ENCODE measurements around the gene GPS2. TPM values are rescaled to one million over a fixed set of nuclear protein-coding genes. Genes with fewer than 3 reads are reported as not detected.

The GPS2 gene
- total and polyA plus RNA-seq, 10 of the 15 experiments (the other 5 are each of a cell fraction or from before 2014, with no cell fraction given): 10.2 to 96.4 (median 42.5) TPM

DNA sequence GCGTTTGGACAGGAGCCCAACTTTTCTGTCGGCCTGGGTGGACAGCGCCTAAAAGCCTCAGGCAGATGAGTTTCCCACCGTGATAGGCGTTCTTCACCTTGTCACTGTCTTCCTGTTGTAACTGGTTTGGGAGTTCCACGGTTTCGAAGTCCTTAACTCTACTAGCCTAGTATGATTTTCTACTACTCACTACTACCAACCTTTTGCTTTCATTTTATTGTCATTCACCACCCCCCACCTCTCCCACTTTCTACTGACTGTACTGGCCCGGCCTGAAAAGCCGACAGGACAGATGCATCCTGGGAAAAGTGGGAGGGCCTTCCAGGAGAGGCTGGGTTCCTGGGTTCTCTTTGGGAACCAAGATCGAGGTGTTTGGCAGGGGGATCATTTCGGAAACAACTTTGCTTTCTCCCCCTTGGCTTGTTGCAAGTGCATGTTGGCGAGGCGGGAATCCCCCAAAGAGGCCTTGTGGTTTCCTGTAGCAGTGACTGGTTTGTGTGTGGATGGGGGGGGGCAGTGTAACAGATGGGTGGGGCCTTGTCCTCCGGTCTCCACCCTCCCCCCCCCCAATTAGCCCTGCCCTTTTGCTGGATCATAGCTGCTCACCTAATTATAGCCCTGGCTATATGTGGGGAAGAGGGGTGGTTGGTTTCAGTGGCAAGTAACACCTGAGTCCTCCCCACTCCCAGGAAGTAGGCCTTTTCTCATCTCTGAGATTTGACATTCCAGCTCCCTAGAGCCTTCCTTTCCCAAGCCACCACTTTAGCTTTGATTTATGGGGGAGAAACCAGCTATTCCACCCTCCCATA is 6.3 kb downstream of the GPS2 start (continued):
- TF ChIP-seq EP300 (IDR thresholded peaks at IDR 0.05; ENCODE audit: borderline replicate concordance in 1 of 2, control insufficient read depth in 1 of 2, low read depth in 2 of 2, low read length in 2 of 2) (no peak), PAX8 (IDR thresholded peaks at IDR 0.05) (no peak), CUX1 (IDR thresholded peaks at IDR 0.05; ENCODE audit: insufficient replicate concordance, low read depth, low read length) (no peak), NR2C2 (IDR thresholded peaks at IDR 0.05; ENCODE audit: borderline replicate concordance, control insufficient read depth, insufficient read length, low read depth) (no peak), RAD51 (IDR thresholded peaks at IDR 0.05) (no peak), TARDBP (IDR thresholded peaks at IDR 0.05; ENCODE audit: borderline replicate concordance) (no peak), TCF3 (IDR thresholded peaks at IDR 0.05; ENCODE audit: borderline replicate concordance, insufficient read depth, low read depth, low read length) (no peak), EZH2 (IDR thresholded peaks at IDR 0.05; ENCODE audit: borderline replicate concordance, control insufficient read depth, low read depth, low read length) (no peak), NFXL1 (IDR thresholded peaks at IDR 0.05; ENCODE audit: borderline replicate concordance) (no peak), PML (IDR thresholded peaks at IDR 0.05; ENCODE audit: low read length) (0 out of 2 replicates have a peak, but pooled peaks have one; percentile 55), PAX5 (IDR thresholded peaks at IDR 0.05; ENCODE audit: borderline replicate concordance, low read depth, low read length) (no peak), KAT2A (conservative IDR thresholded peaks at IDR 0.05; ENCODE audit: control insufficient read depth, low read depth, low read length) (no peak), BCL11A (IDR thresholded peaks at IDR 0.05; ENCODE audit: low read depth, low read length) (no peak; the same call in 1 of the 2 replicates), TCF7 (IDR thresholded peaks at IDR 0.05; ENCODE audit: borderline replicate concordance) (no peak), BACH1 (IDR thresholded peaks at IDR 0.05; ENCODE audit: borderline replicate concordance) (no peak), SRF (IDR thresholded peaks at IDR 0.05; ENCODE audit: low read depth in 2 of 2, low read length in 2 of 2) (no peak), LARP7 (IDR thresholded peaks at IDR 0.05) (no peak), POLR2A (IDR thresholded peaks at IDR 0.05; ENCODE audit: low read depth, low read length) (peak; percentile 51)
- TF ChIP-seq, protein P1, sequence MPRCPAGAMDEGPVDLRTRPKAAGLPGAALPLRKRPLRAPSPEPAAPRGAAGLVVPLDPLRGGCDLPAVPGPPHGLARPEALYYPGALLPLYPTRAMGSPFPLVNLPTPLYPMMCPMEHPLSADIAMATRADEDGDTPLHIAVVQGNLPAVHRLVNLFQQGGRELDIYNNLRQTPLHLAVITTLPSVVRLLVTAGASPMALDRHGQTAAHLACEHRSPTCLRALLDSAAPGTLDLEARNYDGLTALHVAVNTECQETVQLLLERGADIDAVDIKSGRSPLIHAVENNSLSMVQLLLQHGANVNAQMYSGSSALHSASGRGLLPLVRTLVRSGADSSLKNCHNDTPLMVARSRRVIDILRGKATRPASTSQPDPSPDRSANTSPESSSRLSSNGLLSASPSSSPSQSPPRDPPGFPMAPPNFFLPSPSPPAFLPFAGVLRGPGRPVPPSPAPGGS (IDR thresholded peaks at IDR 0.05; ENCODE audit: borderline replicate concordance, insufficient read depth, low read depth, low read length, poor library complexity, severe bottlenecking): peak; percentile 73
- TF ChIP-seq, protein P2, sequence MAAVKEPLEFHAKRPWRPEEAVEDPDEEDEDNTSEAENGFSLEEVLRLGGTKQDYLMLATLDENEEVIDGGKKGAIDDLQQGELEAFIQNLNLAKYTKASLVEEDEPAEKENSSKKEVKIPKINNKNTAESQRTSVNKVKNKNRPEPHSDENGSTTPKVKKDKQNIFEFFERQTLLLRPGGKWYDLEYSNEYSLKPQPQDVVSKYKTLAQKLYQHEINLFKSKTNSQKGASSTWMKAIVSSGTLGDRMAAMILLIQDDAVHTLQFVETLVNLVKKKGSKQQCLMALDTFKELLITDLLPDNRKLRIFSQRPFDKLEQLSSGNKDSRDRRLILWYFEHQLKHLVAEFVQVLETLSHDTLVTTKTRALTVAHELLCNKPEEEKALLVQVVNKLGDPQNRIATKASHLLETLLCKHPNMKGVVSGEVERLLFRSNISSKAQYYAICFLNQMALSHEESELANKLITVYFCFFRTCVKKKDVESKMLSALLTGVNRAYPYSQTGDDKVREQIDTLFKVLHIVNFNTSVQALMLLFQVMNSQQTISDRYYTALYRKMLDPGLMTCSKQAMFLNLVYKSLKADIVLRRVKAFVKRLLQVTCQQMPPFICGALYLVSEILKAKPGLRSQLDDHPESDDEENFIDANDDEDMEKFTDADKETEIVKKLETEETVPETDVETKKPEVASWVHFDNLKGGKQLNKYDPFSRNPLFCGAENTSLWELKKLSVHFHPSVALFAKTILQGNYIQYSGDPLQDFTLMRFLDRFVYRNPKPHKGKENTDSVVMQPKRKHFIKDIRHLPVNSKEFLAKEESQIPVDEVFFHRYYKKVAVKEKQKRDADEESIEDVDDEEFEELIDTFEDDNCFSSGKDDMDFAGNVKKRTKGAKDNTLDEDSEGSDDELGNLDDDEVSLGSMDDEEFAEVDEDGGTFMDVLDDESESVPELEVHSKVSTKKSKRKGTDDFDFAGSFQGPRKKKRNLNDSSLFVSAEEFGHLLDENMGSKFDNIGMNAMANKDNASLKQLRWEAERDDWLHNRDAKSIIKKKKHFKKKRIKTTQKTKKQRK (IDR thresholded peaks at IDR 0.05; ENCODE audit: low read depth, low read length): no peak

All from GM12878 (cell line).